Measurements from ENCODE around the gene ZNF184.
A peak's percentile ranks its signal among the peaks of the same experiment; 100 is the strongest.
"Not testable (repeated sequence)": the region's sequence is repeated elsewhere in the genome, so short reads cannot be mapped to it uniquely, and the experiment has no call there.

ZNF184 gene

DNA sequence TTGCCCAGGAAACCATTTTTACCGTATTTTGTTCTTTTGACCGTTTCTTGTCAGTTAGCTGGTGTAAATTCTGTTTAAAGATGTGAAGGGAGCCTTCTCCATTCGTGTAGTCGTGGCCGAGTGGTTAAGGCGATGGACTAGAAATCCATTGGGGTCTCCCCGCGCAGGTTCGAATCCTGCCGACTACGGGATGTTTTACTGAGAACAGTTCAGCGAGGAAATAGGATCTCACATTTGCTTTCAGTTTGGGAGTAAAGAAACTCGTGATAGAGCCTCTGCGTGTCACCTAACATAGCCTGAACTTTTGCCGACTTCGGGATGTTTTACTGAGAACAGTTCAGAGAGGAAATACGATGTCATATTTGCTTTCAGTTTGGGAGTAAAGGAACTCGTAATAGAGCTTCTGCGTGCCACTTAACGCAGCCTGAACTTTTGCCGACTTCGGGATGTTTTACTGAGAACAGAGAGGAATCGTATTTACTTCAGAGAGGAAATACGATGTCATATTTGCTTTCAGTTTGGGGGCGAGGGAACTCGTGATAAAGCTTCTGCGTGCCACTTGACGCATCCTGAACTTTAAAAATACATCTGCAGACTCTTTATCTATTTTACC lies 5.9 kb upstream of the ZNF184 start:
- peak; percentile 84 for FAIRE-seq

DNA sequence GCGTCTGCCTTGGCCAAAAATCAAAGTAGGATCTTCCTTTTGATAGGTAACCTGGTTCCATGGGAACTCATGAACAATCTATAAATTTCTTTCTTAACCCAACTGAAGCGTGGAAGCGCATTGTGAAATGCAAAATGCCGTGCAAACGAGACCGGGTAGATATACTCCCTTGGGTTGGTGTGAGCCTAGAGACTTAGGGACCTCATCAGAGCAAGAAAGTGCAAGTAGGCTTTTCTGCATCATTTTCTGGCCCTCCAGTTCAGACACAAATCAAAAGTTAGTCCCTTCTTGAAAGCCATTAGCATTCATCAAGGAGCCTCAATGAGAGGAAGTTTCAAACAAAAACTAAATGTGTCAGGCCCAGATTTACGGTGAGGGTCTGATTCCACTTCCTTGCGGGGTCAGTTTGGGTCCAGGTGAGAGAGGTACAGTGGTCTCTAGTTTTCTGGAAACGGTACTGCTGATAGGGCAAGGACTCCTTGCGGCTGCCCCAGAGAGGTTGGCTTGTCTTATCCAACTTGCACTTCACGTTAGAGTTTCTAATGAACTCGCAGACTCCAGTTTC lies 5.3 kb upstream of the ZNF184 start:
- FAIRE-seq: no peak

DNA sequence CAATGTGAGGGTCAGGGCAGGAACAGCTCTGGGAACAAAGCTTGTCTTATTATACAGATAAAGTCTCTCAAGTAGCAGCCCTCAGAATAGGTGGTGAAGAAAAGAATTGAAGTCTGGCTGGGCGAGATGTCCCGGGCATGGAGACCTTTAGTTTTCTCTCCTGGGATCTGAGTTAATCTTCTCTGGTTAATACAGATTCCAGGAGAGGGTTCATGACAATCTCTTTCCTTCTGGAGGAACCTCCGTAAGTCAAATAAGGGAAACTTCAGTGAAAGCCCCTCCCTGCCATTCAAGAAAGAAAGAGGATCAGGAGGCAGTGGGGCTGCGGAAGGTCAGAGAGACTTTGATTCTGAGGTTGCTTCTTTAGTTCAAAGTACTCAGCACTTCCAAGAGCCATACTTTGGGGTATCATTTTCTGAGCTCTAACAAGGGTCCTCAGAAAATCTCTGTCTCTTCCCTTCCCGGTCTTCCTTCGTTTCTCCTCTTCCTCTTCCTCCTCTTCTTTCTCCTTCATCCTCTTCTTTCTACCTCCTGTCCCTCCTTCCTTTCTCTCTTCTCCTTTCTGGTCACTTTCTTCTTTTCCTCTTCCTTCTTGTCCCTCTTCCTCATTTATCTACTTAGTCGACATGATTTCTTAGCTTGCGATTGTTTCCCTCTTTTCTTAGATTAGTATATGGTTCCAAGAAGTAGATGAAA lies 4.6 kb upstream of the ZNF184 start:
- FAIRE-seq: no peak

DNA sequence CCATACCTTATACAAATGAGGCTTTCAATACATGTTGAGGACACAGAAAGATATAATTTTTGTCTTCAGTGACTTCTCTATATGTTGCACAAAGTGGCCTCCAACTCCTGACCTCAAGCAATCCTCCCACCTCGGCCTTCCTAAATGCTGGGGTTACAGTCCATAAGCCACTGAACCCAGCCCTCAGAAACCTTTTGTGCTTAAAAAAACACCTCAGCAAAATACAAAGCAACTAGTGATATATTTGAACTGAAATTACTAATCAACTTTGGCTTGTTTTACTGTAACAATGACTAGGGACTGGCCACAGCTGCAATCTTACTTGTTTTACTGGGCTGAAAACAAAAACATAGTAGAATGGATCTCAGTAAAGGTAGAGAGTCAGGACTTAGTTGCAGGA lies 3.2 kb upstream of the ZNF184 start:
- FAIRE-seq: no peak

DNA sequence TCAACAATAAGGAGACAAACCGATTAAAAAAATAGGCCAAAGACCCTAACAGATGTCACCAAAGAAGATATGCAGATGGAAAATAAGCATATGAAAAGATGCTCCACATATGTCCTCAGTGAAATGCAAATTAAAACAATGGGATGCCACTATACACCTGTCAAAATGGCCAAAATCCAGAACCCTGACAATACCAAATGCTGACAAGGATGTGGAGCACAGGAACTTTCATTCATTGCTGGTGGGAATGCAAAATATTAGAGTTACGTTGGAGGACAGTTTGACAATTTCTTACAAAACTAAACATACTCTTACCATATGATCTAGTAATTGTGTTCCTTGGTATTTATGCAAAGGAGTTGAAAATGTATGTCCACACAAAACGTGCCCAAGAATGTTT lies 1.8 kb upstream of the ZNF184 start:
- FAIRE-seq: no peak

DNA sequence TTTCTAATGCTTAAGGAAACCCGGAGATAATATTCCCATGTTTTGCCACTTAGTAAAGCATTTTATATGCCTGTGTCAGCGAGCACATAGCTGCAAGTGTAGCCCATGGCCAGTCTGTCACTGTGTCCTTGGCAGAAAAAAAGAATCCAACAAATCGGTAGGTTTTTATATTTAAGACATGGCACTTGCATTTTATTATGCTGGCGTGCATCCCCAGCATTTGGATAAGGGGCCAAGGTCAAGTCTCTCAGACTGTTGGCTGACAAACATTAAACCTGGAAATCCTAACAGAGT lies 1.2 kb upstream of the ZNF184 start:
- no peak for FAIRE-seq

DNA sequence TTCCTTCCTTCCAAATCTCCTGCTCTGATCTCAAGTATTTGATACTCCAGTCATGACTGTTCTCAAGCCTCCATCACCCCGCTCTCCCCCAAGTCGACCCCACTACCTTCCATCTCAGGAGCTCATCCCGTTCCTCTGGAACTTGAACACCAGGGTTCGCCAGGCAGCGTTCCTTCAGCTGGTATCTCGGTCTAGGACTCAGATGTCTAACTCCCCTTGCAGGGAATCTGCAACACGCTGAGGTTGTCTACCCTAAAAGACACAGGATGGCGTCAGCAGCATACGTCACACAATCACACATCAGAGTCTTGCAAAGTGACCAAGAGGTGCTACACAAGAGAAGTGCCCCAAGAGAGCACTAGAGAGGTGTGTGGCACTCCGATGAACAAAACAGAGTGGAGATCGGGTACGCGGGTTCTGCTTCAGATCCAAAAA lies 706 bp downstream of the ZNF184 start:
- no peak for FAIRE-seq

DNA sequence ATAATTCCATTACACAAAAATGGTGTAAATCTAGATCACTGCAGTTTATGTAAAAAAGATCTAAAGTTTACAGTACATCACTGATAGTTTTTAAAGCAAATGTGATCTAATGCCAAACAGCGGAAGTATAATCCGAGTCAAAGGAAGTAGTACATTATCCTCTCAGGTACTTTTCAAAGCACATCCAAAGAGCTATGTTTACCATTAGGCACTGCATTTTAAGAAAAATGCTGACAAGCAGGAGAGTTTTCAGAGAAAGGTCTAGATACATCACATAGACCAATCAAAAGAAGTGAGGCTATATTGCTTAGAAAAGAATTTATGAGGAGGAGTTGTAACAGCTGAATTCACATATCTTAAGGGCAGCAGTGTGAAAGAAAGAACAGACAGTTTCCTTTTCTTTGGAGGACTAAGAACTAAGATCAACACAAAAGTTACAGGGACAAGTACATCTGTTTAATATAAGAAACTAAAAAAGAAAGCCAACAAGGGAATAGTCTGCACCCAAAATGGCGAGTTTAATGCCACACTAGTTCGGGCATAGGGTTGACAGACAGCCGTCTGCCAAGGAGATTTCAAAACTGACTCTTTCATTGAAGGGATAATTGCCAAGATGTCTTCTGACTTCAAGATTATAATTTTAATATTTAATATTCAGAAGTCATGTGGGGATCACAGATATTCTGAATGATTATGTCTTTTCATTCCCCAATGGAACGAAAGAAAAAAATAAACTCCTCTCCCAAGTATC lies 1.4 kb downstream of the ZNF184 start:
- no peak for FAIRE-seq

DNA sequence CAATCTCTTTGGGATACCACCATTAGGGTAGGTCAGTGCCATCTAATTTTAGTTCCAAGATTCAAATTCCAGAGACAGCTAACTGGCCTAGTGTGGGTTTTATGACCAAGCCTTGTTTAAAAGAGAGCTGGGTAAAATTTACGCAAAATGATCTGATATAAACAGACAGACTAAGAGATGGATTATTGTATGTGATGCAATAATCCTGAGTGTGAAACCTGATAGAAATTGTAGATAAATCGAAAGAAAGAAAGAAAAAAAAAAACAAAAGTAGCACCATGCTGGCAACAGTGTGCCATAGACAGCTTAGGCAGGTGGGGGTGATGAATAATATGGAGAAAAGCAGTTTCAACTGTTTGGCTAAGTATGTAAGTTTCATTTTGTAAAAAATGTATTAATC lies 2.9 kb downstream of the ZNF184 start:
- no peak for FAIRE-seq

DNA sequence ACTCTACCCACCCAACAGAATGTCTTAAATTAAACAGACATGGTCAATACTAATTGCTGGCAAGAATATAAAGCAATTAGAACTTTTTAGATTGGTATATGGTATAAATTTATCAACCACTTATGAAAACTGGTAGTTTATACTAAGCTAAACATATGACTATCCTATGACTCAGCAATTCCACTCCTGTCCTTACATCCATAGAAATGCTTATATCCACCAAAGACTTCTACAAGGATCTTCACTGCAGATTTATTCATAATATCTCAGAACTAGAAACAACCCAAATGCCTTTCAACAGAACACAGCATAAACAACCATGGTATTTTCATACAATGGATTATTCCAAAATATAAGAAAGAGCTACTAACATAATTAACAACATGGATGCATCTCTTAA lies 4.6 kb downstream of the ZNF184 start:
- no peak for FAIRE-seq

DNA sequence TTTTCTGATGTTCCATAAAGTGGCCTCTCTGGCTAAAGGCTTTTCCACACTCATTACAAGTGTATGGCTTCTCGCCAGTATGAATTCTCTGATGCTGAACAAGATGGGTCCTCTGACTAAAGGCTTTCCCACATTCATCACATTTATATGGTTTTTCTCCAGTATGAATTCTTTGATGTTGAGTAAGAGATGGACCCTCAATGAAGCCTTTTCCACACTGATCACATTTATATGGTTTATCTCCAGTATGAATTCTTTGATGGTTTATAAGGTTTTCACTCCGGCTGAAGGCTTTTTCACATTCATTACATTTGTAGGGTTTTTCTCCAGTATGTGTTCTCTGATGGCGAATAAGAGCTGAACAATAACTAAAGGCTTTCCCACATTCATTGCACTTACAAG lies 20.4 kb downstream of the ZNF184 start:
- FAIRE-seq: no peak

DNA sequence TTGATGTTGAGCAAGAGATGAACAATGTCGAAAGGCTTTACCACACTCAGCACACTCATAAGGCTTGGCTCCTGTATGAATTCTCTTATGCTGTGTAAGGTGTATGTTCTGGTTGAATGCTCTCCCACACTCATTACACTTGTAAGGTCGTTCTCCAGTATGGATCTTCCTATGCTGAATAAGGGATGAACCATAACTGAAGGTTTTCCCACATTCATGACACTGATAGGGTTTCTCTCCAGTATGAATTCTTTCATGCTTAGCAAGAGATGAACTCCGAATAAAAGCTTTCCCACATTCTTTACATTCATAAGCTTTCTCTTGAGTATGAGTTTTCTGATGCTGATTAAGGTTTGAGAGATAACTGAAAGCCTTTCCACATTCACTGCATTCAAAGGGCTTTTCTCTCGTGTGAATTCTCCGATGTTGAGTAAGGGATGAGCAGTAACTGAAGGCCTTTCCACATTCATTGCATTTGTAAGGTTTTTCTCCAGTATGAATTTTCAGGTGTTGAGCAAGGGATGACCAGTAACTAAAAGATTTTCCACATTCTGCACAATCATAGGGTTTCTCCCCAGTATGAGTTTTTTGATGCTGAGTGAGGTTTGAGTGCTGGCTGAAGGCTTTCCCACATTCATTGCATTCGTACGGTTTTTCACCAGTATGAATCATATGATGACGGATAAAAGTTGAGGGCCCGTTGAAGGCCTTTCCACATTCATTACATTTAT lies 21.1 kb downstream of the ZNF184 start:
- no peak for FAIRE-seq

DNA sequence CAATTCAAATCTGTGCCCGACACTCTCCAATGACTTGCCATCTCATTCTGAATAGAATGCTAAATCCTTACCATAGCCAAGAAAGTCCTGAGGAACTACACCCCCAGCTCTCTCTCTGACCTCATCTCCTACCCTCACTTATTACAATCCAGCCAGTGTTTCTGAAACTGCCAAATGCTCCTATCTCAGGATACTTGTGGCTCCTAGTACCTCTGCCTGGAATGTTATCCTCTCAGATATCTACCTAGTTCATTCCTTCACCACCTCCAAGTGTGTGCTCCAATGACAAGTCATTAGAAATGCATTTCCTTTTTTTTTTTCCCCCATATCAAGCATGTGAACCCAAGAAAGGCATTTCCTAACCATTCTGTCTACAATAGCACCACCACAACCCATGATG lies 24.4 kb downstream of the ZNF184 start:
- FAIRE-seq: no peak

DNA sequence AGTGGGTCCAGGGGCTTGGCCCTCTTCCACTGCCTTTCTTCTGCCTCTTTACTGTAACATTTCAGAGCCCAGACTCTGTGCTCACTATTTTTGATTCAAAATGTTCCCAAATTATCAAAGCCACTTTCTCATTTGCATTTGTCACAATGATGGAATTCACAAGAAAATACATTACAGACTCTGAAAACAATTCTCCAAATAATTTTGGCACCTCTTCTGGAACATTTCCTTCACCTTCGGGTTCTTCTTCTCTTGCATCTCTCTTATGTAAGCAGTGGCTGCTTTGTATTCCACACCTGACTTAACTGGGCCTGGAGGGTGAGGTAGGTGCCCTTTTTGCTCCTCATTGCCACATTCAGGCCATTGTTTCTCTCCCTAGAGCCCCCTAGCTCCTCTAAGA lies 30.0 kb downstream of the ZNF184 start:
- FAIRE-seq: no peak

DNA sequence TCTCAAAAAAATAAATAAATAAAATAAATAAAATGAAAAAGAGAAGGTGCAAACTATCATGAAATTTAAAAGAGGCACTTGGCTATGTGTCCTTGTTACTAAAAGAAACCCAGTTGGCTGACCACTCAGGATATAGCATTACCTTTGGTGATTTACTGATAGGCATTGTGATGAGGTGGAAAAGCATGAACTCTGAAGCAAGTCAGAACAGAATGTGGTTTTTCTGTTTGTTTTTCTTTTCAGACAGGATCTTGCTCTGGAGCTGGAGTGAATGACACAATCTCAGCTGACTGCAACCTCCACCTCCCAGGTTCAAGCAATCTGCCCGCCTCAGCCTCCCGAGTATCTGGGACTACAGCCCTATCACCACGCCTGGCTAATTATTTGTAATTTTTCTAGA lies 31.9 kb downstream of the ZNF184 start:
- FAIRE-seq: no peak

DNA sequence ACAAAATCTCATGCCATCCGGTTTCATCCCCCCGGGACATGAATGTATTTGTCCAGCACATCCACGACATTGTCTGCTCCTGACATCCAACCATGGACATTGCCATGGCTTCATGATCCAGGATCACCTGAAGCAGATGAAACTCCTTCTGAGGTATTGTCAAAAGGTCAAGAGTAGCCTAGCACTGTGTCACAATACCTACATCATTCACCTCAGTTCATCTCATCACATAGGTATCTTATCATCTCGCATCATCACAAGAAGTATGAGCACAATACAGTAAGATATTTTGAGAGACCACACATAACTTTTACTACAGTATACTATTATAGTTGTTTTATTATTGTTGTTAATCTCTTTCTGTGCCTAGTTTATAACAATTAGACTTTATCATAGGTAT lies 33.5 kb downstream of the ZNF184 start:
- no peak for FAIRE-seq

DNA sequence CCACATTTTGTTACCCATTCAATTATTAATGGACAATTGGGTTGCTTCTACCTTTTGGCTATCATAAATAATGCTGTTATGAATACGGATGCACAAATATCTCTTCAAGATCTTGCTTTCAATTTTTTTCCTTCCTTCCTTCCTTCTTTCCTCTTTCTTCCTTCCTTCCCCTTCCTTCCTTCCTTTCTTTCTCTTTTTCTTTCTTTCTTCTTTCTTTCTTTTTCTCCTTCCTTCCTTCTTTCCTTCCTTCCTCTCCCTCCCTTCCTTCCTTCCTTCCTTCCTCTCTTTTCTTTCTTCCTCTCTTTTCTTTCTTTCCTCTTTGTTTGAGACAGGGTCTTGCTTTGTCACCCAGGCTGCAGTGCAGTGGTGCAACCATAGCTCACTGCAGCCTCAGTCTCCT lies 39.2 kb downstream of the ZNF184 start:
- FAIRE-seq: no peak

DNA sequence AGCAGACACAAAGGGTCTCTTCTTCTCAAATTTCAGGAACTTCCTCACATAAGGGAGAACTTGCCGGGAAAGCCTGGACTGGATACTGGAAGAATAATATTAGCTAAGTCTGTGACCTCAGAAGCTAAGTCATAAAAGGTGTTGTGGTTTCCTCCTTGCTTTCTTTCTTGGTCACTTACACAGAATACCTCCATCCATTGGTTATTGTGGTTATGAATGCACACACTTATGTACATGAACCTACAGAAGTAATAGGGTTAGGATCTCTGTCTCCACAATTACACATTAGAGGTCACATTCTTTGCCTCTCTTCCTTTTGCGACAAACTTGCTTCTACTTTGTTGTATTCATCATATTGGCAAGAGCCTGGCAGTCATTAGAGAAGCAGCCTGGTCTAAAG lies 43.9 kb downstream of the ZNF184 start:
- FAIRE-seq: no peak

DNA sequence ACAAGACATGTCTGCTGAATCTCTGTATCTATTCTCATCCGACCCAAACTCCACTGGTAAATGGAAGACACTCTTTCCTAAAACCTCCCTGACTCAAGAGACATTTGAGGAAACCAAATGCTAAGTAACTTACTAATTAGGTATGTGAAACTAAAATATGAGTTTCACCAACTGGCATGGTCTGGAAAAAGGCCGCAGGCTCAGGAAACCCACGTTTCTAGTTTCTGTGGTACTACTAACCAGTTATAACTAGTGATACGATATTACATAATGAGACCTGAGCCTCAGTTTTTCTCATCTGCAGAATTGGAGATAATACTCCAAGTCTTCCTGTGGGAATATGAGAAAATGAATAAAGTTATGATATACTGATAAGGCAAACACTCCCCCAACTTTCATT lies 44.4 kb downstream of the ZNF184 start:
- FAIRE-seq: no peak

DNA sequence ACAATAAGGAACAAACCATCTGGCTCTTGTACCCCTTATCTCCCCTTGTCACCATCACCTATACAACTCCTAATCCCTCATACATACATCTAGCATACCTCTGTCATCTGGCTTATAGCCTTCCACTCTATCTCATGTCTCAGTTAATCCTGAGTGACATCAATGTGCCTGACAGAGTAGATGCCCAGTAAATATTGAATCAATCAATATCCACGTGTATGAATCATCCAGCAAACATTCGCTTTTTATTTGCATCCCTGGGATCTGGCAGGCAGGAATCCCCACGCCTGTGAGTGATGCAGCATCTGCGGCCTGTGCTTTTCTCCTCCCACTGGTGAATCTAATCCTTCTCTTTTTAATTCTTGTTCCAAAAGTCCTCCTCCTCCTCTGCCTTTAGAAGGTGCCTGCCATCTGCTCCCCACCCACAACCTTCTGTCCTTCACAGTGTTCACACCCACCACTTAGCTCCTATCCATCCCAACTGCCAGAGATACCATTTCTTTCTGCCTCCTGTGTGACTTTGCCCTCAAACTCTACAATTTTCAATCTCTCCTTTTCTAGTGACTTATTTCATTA lies 46.8 kb downstream of the ZNF184 start:
- no peak for FAIRE-seq

DNA sequence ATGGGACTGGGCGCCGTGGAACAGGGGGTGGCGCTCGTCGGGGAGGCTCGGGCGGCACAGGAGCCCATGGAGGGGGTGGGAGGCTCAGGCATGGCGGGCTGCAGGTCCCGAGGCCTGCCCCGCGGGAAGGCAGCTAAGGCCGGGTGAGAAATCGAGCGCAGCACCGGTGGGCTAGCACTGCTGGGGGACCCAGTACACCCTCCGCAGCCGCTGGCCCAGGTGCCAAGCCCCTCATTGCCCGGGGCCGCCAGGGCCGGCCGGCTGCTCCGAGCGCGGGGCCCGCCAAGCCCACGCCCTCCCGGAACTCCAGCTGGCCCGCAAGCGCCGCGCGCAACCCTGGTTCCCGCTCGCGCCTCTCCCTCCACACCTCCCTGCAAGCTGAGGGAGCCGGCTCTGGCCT lies 48.1 kb downstream of the ZNF184 start:
- FAIRE-seq: not testable (repeated sequence)

DNA sequence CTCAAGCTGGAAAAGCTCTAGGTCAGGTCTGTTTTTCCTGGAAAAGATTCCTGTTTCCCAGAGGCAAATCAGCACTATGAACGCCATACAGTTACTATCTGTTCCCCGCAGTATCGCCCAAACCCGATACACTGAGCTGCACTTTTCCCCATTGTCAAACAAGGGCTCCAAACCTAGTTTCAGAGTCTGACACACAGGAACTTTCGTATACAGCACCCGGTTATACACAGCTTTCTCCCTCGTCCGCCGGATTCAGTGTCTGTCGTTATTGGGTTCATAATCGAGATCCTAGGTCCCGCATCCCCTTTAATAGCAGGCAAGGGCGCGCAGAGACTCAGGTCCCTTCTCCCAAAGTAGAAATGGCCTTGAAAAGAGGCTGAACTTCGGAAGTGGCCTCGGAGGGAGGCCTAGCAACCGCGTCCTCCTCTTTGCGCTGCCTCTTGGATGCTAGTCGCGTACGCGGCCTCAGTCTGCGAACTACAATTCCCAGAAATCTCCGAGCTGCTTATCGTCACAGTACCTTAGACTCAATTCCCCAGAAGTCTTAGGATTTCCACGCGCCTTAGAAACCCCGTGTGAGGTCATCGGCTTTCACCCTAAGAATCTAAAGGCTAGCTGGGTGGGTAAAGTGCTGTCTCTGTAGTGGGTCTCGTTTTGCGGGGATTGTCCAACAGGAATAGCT lies 50.1 kb downstream of the ZNF184 start:
- no peak for FAIRE-seq

DNA sequence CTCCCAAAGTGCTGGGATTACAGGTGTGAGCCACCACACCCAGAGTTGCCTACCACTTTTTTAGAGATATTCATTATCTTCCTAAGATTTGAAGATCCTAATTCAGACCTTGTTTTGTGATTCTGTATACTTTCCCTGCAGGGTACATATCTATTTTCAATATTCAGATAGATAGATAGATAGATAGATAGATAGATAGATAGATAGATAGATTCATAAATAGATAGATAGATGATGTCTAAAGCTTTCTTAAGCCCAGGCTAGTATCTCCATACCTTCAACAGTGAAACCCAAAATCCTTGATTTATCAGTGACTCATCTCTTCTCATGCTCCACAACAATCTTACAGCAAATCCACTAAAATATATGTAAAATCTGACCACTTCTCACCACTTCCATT lies 53.5 kb downstream of the ZNF184 start:
- FAIRE-seq: no peak

Data from islet of Langerhans (tissue), 1 donor.